ENCODE data around the gene EFCAB12.
"Not testable (repeated sequence)": the region's sequence is repeated elsewhere in the genome, so short reads cannot be mapped to it uniquely, and the experiment has no call there.

The EFCAB12 gene

GRCh38 chr3:129365296-129366136, 62.9 kb downstream of the EFCAB12 start:
- Histone ChIP-seq H3K27me3 (replicated peaks; ENCODE audit: control insufficient read depth, insufficient read depth, low read length) (no peaks in the 10 kb centered on the region), H3K36me3 (ENCODE audit: control insufficient read depth, insufficient read depth, low read length) (no peaks in the 10 kb centered on the region), H3K4me3 (replicated peaks; ENCODE audit: low read depth, low read length) (no peak overlapping the region)
- DNase-seq (ENCODE audit: extremely low read depth, insufficient read length): no peak
- TF ChIP-seq, protein P1, sequence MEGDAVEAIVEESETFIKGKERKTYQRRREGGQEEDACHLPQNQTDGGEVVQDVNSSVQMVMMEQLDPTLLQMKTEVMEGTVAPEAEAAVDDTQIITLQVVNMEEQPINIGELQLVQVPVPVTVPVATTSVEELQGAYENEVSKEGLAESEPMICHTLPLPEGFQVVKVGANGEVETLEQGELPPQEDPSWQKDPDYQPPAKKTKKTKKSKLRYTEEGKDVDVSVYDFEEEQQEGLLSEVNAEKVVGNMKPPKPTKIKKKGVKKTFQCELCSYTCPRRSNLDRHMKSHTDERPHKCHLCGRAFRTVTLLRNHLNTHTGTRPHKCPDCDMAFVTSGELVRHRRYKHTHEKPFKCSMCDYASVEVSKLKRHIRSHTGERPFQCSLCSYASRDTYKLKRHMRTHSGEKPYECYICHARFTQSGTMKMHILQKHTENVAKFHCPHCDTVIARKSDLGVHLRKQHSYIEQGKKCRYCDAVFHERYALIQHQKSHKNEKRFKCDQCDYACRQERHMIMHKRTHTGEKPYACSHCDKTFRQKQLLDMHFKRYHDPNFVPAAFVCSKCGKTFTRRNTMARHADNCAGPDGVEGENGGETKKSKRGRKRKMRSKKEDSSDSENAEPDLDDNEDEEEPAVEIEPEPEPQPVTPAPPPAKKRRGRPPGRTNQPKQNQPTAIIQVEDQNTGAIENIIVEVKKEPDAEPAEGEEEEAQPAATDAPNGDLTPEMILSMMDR (IDR thresholded peaks at IDR 0.05; ENCODE audit: insufficient read depth, low read length, poor library complexity, severe bottlenecking): no peak

DNA sequence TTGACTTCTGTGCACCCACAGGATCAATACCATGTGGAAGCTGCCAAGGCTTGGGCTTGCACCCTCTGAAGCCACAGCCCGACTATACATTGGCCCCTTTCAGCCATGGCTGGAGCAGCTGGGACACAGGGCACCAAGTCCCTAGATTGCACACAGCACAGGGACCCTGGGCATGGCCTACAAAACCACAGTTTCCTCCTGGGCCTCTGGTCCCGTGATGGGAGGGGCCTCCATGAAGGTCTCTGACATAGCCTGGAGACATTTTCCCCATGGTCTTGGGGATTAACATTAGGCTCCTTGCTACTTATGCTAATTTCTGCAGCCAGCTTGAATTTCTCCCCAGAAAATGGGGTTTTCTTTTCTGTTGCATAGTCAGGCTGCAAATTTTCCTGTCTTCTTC, 63.6 kb downstream of the EFCAB12 start:
- not testable (repeated sequence) for H3K36me3 ChIP-seq (ENCODE audit: control insufficient read depth, insufficient read depth, low read length); H3K4me3 ChIP-seq (replicated peaks; ENCODE audit: low read depth, low read length); H3K27me3 ChIP-seq (replicated peaks; ENCODE audit: control insufficient read depth, insufficient read depth, low read length)

GRCh38 chr3:129363356-129363755, 65.1 kb downstream of the EFCAB12 start:
- H3K27me3 ChIP-seq (replicated peaks; ENCODE audit: control insufficient read depth, insufficient read depth, low read length); DNase-seq (ENCODE audit: extremely low read depth, insufficient read length); H3K36me3 ChIP-seq (ENCODE audit: control insufficient read depth, insufficient read depth, low read length); H3K4me3 ChIP-seq (replicated peaks; ENCODE audit: low read depth, low read length): not testable (repeated sequence)

More for the DNA sequence above, 63.6 kb downstream of the EFCAB12 start:
- not testable (repeated sequence) for DNase-seq (ENCODE audit: extremely low read depth, insufficient read length)

GRCh38 chr3:129360705-129361460, 67.6 kb downstream of the EFCAB12 start:
- no peak overlapping the region for H3K4me3 ChIP-seq (replicated peaks; ENCODE audit: low read depth, low read length)
- H3K27me3 ChIP-seq (replicated peaks; ENCODE audit: control insufficient read depth, insufficient read depth, low read length): no peaks in the 10 kb centered on the region
- DNase-seq (ENCODE audit: extremely low read depth, insufficient read length): no peak
- TF ChIP-seq, protein P1 (IDR thresholded peaks at IDR 0.05; ENCODE audit: insufficient read depth, low read length, poor library complexity, severe bottlenecking): no peak
- H3K36me3 ChIP-seq (ENCODE audit: control insufficient read depth, insufficient read depth, low read length): no peaks in the 10 kb centered on the region

DNA sequence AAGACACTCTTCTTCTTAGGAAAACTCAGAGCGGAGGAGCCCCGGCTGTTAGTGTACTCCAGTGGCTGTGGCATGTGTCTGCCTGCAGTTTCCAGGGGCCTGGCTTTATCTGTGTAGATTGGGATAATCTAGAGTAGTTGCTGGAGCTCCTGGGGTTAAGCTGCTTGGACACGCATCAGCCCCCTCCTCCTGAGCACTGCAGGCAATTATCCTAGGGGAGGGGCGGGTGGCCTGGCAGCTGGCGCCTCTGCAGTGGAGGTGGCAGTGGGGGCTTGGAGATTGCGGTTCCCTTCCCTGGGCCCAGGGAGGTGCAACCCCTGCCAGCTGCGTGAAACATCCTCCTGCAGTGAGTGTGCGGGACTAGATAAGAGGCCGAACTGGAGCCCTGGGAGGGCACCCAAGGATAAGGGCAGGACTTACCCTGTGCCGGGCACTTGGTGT, 68.2 kb downstream of the EFCAB12 start:
- no peaks in the 10 kb centered on the region for H3K36me3 ChIP-seq (ENCODE audit: control insufficient read depth, insufficient read depth, low read length)
- TF ChIP-seq, protein P1 (IDR thresholded peaks at IDR 0.05; ENCODE audit: insufficient read depth, low read length, poor library complexity, severe bottlenecking): no peak
- no peaks in the 10 kb centered on the region for H3K27me3 ChIP-seq (replicated peaks; ENCODE audit: control insufficient read depth, insufficient read depth, low read length)
- H3K4me3 ChIP-seq (replicated peaks; ENCODE audit: low read depth, low read length): no peak overlapping the region
- DNase-seq (ENCODE audit: extremely low read depth, insufficient read length): no peak

- DNase-seq (ENCODE audit: extremely low read depth, insufficient read length): no peak
- Histone ChIP-seq H3K4me3 (replicated peaks; ENCODE audit: low read depth, low read length) (no peak overlapping the region), H3K36me3 (ENCODE audit: control insufficient read depth, insufficient read depth, low read length) (no peaks in the 10 kb centered on the region), H3K27me3 (replicated peaks; ENCODE audit: control insufficient read depth, insufficient read depth, low read length) (no peaks in the 10 kb centered on the region)
- TF ChIP-seq, protein P1 (IDR thresholded peaks at IDR 0.05; ENCODE audit: insufficient read depth, low read length, poor library complexity, severe bottlenecking): no peak
Observed at GRCh38 chr3:129358772-129359371, 69.6 kb downstream of the EFCAB12 start.
